HG03575 (cell line): Measurements from ENCODE around the gene PAX5.

Experiments
- ATAC-seq: cut with Tn5 transposase; IDR thresholded peaks from one replicate; pipeline ENCODE4 v1.9.1; 2021; ENCODE audit not compliant: unreplicated experiment, insufficient number of reproducible peaks, low FRiP score; ENCODE audit errors: extremely low read depth

Gene PAX5

GRCh38 chr9:36833954-36834353 is 200.1 kb downstream of the PAX5 start:
- no peak for ATAC-seq

GRCh38 chr9:36832164-36832795 is 201.8 kb downstream of the PAX5 start:
- ATAC-seq, result no peak

GRCh38 chr9:36831381-36832161 is 202.5 kb downstream of the PAX5 start:
- no peak for ATAC-seq

- ATAC-seq, result no peak
These were observed 205.5 kb downstream of the PAX5 start for GRCh38 chr9:36828611-36829013.

GRCh38 chr9:36827593-36827992 is 206.5 kb downstream of the PAX5 start:
- no peak for ATAC-seq

GRCh38 chr9:36826581-36826980 is 207.5 kb downstream of the PAX5 start:
- ATAC-seq, result no peak

GRCh38 chr9:36825179-36825578 is 208.9 kb downstream of the PAX5 start:
- no peak for ATAC-seq

GRCh38 chr9:36823934-36824333 is 210.1 kb downstream of the PAX5 start:
- ATAC-seq, result no peak

- no peak for ATAC-seq
These were observed 210.6 kb downstream of the PAX5 start for GRCh38 chr9:36823466-36823865.

GRCh38 chr9:36822201-36822600 is 211.9 kb downstream of the PAX5 start:
- no peak for ATAC-seq

- ATAC-seq, result no peak
These were observed 213.6 kb downstream of the PAX5 start for GRCh38 chr9:36820392-36820861.

- no peak for ATAC-seq
These were observed 214.8 kb downstream of the PAX5 start for GRCh38 chr9:36818965-36819870.

- ATAC-seq, result no peak
These were observed 215.7 kb downstream of the PAX5 start for GRCh38 chr9:36818242-36818938.

- no peak for ATAC-seq
These were observed 216.8 kb downstream of the PAX5 start for GRCh38 chr9:36817160-36817834.

- ATAC-seq, result no peak
These were observed 217.7 kb downstream of the PAX5 start for GRCh38 chr9:36816371-36816770.

- ATAC-seq, result no peak
These were observed 218.3 kb downstream of the PAX5 start for GRCh38 chr9:36815566-36816348.

- ATAC-seq, result no peak
These were observed 219.0 kb downstream of the PAX5 start for GRCh38 chr9:36815023-36815422.

GRCh38 chr9:36813154-36813553 is 220.9 kb downstream of the PAX5 start:
- no peak for ATAC-seq
